K562 (cell line): ENCODE measurements around the gene AGRP. TPM values are rescaled to one million over a fixed set of nuclear protein-coding genes. Genes with fewer than 3 reads are reported as not detected.

ENCODE experiments used
- ATF1 ChIP-seq, 2 experiments: fragments of 450-650 bp in 1 of 2; IDR thresholded peaks; 2 replicates each; pipeline ENCODE4 v1.6.1; 2016; ENCODE audit warnings: missing compliant biosample characterization in 1 of 2, missing genetic modification characterization in 1 of 2
- CREB3L1 ChIP-seq: fragments of 450-650 bp; IDR thresholded peaks from 2 replicates; pipeline ENCODE4 v1.6.1; 2014; ENCODE audit warnings: low read depth, mild to moderate bottlenecking, moderate library complexity, borderline replicate concordance
- ETS2 ChIP-seq: IDR thresholded peaks from 2 replicates; pipeline ENCODE4 v1.6.1; 2016; ENCODE audit warnings: borderline replicate concordance, missing genetic modification characterization, mild to moderate bottlenecking, moderate library complexity, missing compliant biosample characterization; ENCODE audit not compliant: poor library complexity, severe bottlenecking
- FOXA3 ChIP-seq, 2 experiments: fragments of 450-650 bp in 1 of 2; sonication (generic) in 1 of 2; formaldehyde crosslinking; IDR thresholded peaks in 1 of 2; conservative IDR thresholded peaks in 1 of 2; 2 replicates each; pipeline versions ENCODE4 v1.4.0 to v1.8.0; 2020 to 2022; ENCODE audit warnings: mild to moderate bottlenecking in 2 of 2, missing genetic modification reagents in 1 of 2
- HCFC1 ChIP-seq: IDR thresholded peaks from 2 replicates; pipeline ENCODE4 v1.6.1; 2012; ENCODE audit warnings: low read depth, low read length, improper control_type of control experiment
- KDM5B ChIP-seq: fragments of 200-600 bp; sonication (generic); IDR thresholded peaks from 2 replicates; pipeline ENCODE4 v1.6.1; 2012; ENCODE audit warnings: low read depth, mild to moderate bottlenecking, moderate library complexity, low read length, control low read depth, inconsistent platforms; ENCODE audit not compliant: insufficient replicate concordance
- RAD21 ChIP-seq, 2 experiments: fragments of 250-450 bp in 1 of 2; fragments of 450-650 bp in 1 of 2; sonication (Bioruptor Pico) in 1 of 2; formaldehyde crosslinking in 1 of 2; IDR thresholded peaks in 1 of 2; conservative IDR thresholded peaks in 1 of 2; 2 replicates each; pipeline versions ENCODE4 v1.4.0 to v1.8.0; 2020 to 2022; ENCODE audit warnings: mild to moderate bottlenecking in 2 of 2, moderate library complexity in 1 of 2
- polyA plus RNA-seq, 8 experiments: library from polyadenylated mRNA; depleted of rRNA in 4 of 8; stranded (reverse) in 5 of 8; unstranded in 3 of 8; fragments of >200 nt; fragmentation: Nextera tagmentation in 2 of 8; fragmentation: Illumina TruSeq in 1 of 8; extraction: Ambion mirVana in 2 of 8; extraction: Trizol in 1 of 8; gene quantifications; 2 replicates each; pipeline versions ENCODE4 v1.2.1 to v1.2.3, GENCODE V29; 2011 to 2014; ENCODE audit warnings: inconsistent platforms in 1 of 8, missing spikeins in 1 of 8
- total RNA-seq, 7 experiments: library from RNA; depleted of rRNA in 6 of 7; stranded (reverse); fragments of >200 nt in 6 of 7; fragmentation: Illumina TruSeq in 2 of 7; extraction: Trizol in 2 of 7; gene quantifications; 2 replicates each; pipeline versions ENCODE4 v1.2.1 to v1.2.3, GENCODE V29; 2011 to 2021; ENCODE audit warnings: low replicate concordance in 1 of 7
- TF ChIP-seq, protein P1 (sequence below), 3 experiments: IDR thresholded peaks in 2 of 3; conservative IDR thresholded peaks in 1 of 3; 2 replicates each; pipeline ENCODE4 v1.5.1; 2011 to 2012; ENCODE audit warnings: low read length in 3 of 3, mild to moderate bottlenecking in 3 of 3, control low read depth in 2 of 3, improper control_type of control experiment in 1 of 3, inconsistent platforms in 1 of 3, low read depth in 1 of 3, mixed read lengths in 1 of 3, moderate library complexity in 1 of 3; ENCODE audit not compliant: insufficient read depth in 2 of 3
- TF ChIP-seq, protein P2 (sequence below), 2 experiments: fragments of 450-650 bp in 1 of 2; sonication (generic) in 1 of 2; formaldehyde crosslinking in 1 of 2; IDR thresholded peaks; 2 replicates each; pipeline versions ENCODE4 v1.7.1 to v1.9.0; 2016 to 2022; ENCODE audit warnings: inconsistent platforms in 1 of 2, mild to moderate bottlenecking in 1 of 2, missing genetic modification reagents in 1 of 2

The AGRP gene
- total and polyA plus RNA-seq, 9 of the 15 experiments (the other 6 are each of a cell fraction or from before 2014, with no cell fraction given): not detected

DNA sequence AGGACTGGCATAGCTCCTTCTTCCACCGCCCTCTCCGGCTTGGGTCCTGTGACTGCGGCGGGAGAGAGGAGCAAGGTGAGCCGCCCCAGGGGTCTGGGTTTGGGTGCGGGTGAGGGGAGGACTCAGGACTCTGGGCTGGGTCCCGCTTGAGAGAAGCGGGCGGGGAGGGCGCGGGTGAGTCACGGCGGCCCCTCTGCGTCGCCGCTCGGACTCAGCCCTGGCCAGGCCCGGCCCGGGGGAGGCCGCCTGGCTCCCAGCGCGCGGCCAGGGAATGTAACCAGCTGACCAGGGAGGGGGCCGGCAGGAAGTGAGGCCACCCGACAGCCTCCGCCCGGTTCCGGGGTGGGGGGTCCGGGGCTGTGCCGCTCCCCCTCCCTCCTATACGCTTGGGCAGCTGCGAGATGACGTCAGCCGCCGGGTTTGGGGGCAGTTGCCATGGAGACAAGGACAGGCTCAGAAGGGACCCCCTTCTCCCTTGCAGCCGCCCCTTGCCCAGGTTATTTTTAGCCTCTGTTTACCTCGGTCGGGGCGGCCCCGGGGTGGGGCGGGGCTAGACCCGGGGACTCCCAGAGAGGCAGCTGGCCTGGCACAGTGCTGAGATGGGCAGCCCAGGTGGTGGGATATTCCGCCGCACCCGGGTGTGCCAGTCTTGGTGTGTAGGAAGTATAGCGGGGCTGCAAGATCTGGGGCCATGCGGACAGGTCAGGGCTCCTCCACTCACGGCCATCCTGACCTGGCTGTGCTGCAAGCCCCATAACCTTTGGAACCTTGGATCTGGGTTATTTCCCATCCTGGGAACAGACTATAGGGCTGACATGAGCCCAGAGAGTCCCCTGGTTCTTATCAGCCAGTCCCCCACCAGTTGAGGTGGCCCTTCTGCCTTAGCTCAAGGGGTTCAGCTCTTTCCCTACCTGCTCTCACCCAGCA, 46.9 kb upstream of the AGRP start (continued):
- TF ChIP-seq FOXA3 (CRISPR knock-in tag; conservative IDR thresholded peaks at IDR 0.05 in 1 of 2, IDR thresholded peaks at IDR 0.05 in 1 of 2) (no peak), ATF1 (CRISPR knock-in tag; IDR thresholded peaks at IDR 0.05) (no peak), ATF1 (tag; IDR thresholded peaks at IDR 0.05) (0 out of 2 replicates have a peak, but pooled peaks have one; percentile 33), CREB3L1 (no peak), RAD21 (CRISPR knock-in tag; conservative IDR thresholded peaks at IDR 0.05 in 1 of 2, IDR thresholded peaks at IDR 0.05 in 1 of 2) (no peak), ETS2 (tag) (no peak), KDM5B (peak; percentile 39), HCFC1 (no peak)
- TF ChIP-seq, protein P1, sequence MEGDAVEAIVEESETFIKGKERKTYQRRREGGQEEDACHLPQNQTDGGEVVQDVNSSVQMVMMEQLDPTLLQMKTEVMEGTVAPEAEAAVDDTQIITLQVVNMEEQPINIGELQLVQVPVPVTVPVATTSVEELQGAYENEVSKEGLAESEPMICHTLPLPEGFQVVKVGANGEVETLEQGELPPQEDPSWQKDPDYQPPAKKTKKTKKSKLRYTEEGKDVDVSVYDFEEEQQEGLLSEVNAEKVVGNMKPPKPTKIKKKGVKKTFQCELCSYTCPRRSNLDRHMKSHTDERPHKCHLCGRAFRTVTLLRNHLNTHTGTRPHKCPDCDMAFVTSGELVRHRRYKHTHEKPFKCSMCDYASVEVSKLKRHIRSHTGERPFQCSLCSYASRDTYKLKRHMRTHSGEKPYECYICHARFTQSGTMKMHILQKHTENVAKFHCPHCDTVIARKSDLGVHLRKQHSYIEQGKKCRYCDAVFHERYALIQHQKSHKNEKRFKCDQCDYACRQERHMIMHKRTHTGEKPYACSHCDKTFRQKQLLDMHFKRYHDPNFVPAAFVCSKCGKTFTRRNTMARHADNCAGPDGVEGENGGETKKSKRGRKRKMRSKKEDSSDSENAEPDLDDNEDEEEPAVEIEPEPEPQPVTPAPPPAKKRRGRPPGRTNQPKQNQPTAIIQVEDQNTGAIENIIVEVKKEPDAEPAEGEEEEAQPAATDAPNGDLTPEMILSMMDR (IDR thresholded peaks at IDR 0.05 in 2 of 3, conservative IDR thresholded peaks at IDR 0.05 in 1 of 3; ENCODE audit: insufficient read depth in 2 of 3, low read depth in 1 of 3, low read length in 3 of 3): no peak
- TF ChIP-seq, protein P2, sequence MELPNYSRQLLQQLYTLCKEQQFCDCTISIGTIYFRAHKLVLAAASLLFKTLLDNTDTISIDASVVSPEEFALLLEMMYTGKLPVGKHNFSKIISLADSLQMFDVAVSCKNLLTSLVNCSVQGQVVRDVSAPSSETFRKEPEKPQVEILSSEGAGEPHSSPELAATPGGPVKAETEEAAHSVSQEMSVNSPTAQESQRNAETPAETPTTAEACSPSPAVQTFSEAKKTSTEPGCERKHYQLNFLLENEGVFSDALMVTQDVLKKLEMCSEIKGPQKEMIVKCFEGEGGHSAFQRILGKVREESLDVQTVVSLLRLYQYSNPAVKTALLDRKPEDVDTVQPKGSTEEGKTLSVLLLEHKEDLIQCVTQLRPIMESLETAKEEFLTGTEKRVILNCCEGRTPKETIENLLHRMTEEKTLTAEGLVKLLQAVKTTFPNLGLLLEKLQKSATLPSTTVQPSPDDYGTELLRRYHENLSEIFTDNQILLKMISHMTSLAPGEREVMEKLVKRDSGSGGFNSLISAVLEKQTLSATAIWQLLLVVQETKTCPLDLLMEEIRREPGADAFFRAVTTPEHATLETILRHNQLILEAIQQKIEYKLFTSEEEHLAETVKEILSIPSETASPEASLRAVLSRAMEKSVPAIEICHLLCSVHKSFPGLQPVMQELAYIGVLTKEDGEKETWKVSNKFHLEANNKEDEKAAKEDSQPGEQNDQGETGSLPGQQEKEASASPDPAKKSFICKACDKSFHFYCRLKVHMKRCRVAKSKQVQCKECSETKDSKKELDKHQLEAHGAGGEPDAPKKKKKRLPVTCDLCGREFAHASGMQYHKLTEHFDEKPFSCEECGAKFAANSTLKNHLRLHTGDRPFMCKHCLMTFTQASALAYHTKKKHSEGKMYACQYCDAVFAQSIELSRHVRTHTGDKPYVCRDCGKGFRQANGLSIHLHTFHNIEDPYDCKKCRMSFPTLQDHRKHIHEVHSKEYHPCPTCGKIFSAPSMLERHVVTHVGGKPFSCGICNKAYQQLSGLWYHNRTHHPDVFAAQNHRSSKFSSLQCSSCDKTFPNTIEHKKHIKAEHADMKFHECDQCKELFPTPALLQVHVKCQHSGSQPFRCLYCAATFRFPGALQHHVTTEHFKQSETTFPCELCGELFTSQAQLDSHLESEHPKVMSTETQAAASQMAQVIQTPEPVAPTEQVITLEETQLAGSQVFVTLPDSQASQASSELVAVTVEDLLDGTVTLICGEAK (IDR thresholded peaks at IDR 0.05): no peak
- TF ChIP-seq, protein P2 (CRISPR knock-in tag; IDR thresholded peaks at IDR 0.05): no peak
